Mesenchymal stem cell (in vitro differentiated cells and primary cell): ENCODE measurements around the gene FSD1.

Experiments used
- DNase-seq: peaks from one replicate; pipeline ENCODE4 v3.0.0-alpha.2; 2013
- H2AFZ ChIP-seq: one replicate; pipeline ENCODE4 v1.6.1; 2013; ENCODE audit warnings: low read depth, mild to moderate bottlenecking, control low read depth, inconsistent platforms, low read length, moderate library complexity
- H2AK5ac ChIP-seq: 2 replicates; pipeline ENCODE4 v1.6.1; 2013; ENCODE audit warnings: low read length, moderate library complexity, mild to moderate bottlenecking, inconsistent platforms; ENCODE audit not compliant: severe bottlenecking
- H2BK120ac ChIP-seq: one replicate; pipeline ENCODE4 v1.6.1; 2013; ENCODE audit warnings: low read depth, mild to moderate bottlenecking, inconsistent platforms, low read length, moderate library complexity
- H2BK12ac ChIP-seq, 2 experiments: one replicate each; pipeline ENCODE4 v1.6.1; 2013; ENCODE audit warnings: inconsistent platforms in 2 of 2, low read length in 2 of 2, mild to moderate bottlenecking in 2 of 2, moderate library complexity in 2 of 2, control low read depth in 1 of 2
- H2BK15ac ChIP-seq: one replicate; pipeline ENCODE4 v1.6.1; 2013; ENCODE audit warnings: mild to moderate bottlenecking, low read depth, inconsistent platforms; ENCODE audit not compliant: poor library complexity, severe bottlenecking
- H2BK5ac ChIP-seq: 2 replicates; pipeline ENCODE4 v1.6.1; 2013; ENCODE audit warnings: low read depth, mild to moderate bottlenecking, low read length, control low read depth, inconsistent platforms; ENCODE audit not compliant: poor library complexity, severe bottlenecking
- H3K14ac ChIP-seq, 2 experiments: one replicate each; pipeline ENCODE4 v1.6.1; 2013; ENCODE audit warnings: inconsistent platforms in 2 of 2, low read length in 2 of 2, control low read depth in 1 of 2, mild to moderate bottlenecking in 1 of 2, moderate library complexity in 1 of 2
- H3K18ac ChIP-seq, 2 experiments: one replicate each; pipeline ENCODE4 v1.6.1; 2013; ENCODE audit warnings: inconsistent platforms in 2 of 2, low read length in 2 of 2, control low read depth in 1 of 2, low read depth in 1 of 2, mild to moderate bottlenecking in 1 of 2
- H3K23ac ChIP-seq, 2 experiments: one replicate each; pipeline ENCODE4 v1.6.1; 2013; ENCODE audit warnings: inconsistent platforms in 2 of 2, low read length in 2 of 2, mild to moderate bottlenecking in 2 of 2, moderate library complexity in 2 of 2, control low read depth in 1 of 2
- H3K27ac ChIP-seq: 2 replicates; pipeline ENCODE4 v1.5.1; 2013; ENCODE audit warnings: mild to moderate bottlenecking, moderate library complexity, low read length, control low read depth, inconsistent platforms; ENCODE audit not compliant: poor library complexity, severe bottlenecking
- H3K27me3 ChIP-seq, 2 experiments: 2 replicates each; pipeline versions ENCODE4 v1.6.1 to v1.7.0; 2013; ENCODE audit warnings: low read length in 2 of 2, mild to moderate bottlenecking in 2 of 2, moderate library complexity in 2 of 2, control low read depth in 1 of 2, inconsistent platforms in 1 of 2; ENCODE audit not compliant: control insufficient read depth in 1 of 2, insufficient read depth in 1 of 2
- H3K36me3 ChIP-seq, 2 experiments: 2 replicates each; pipeline versions ENCODE4 v1.6.1 to v1.7.0; 2013; ENCODE audit warnings: low read length in 2 of 2, control low read depth in 1 of 2, inconsistent platforms in 1 of 2, low read depth in 1 of 2, mild to moderate bottlenecking in 1 of 2; ENCODE audit not compliant: insufficient read depth in 2 of 2, control insufficient read depth in 1 of 2
- H3K4ac ChIP-seq, 2 experiments: one replicate each; pipeline ENCODE4 v1.6.1; 2013; ENCODE audit warnings: inconsistent platforms in 2 of 2, low read length in 2 of 2, mild to moderate bottlenecking in 2 of 2, moderate library complexity in 2 of 2, control low read depth in 1 of 2, low read depth in 1 of 2
- H3K4me1 ChIP-seq: 2 replicates; pipeline ENCODE4 v1.6.1; 2013; ENCODE audit warnings: low read depth, low read length, control low read depth; ENCODE audit not compliant: control insufficient read depth, insufficient read depth
- H3K4me2 ChIP-seq: 2 replicates; pipeline ENCODE4 v1.6.1; 2013; ENCODE audit warnings: low read length, mild to moderate bottlenecking, inconsistent platforms; ENCODE audit not compliant: poor library complexity, severe bottlenecking
- H3K4me3 ChIP-seq, 2 experiments: 2 replicates each; pipeline versions ENCODE4 v1.5.1 to v1.7.0; 2013; ENCODE audit warnings: low read length in 2 of 2, mild to moderate bottlenecking in 2 of 2, control low read depth in 1 of 2, low read depth in 1 of 2; ENCODE audit not compliant: insufficient read depth in 1 of 2
- H3K79me1 ChIP-seq: replicated peaks from 2 replicates; pipeline ENCODE4 v1.6.1; 2013; ENCODE audit warnings: mild to moderate bottlenecking, control low read depth, low read length, inconsistent platforms; ENCODE audit not compliant: poor library complexity, severe bottlenecking
- H3K9ac ChIP-seq: 2 replicates; pipeline ENCODE4 v1.7.0; 2013; ENCODE audit warnings: mild to moderate bottlenecking, low read length, moderate library complexity
- H3K9me3 ChIP-seq: 2 replicates; pipeline ENCODE4 v1.7.0; 2013; ENCODE audit warnings: mild to moderate bottlenecking, low read length; ENCODE audit not compliant: control insufficient read depth
- H4K8ac ChIP-seq: one replicate; pipeline ENCODE4 v1.6.1; 2013; ENCODE audit warnings: inconsistent platforms, mild to moderate bottlenecking, low read length, moderate library complexity
- H4K91ac ChIP-seq: one replicate; pipeline ENCODE4 v1.6.1; 2013; ENCODE audit warnings: mild to moderate bottlenecking, low read length, inconsistent platforms
- WGBS: methylation state at CpG from one replicate; pipeline ENCODE4 v1.1.7; 2013; ENCODE audit warnings: mixed read lengths; 5-methylcytosine and 5-hydroxymethylcytosine counted together

The FSD1 gene

GRCh38 chr19:4363571-4364304, 59.3 kb downstream of the FSD1 start:
- no peak overlapping the region for H4K91ac ChIP-seq
- no peak overlapping the region for H2AFZ ChIP-seq
- no peak overlapping the region for H3K18ac ChIP-seq
- peaks cover 62% of the 10 kb centered on the region for H3K4me1 ChIP-seq
- no peaks in the 10 kb centered on the region for H3K27me3 ChIP-seq
- H3K23ac ChIP-seq: no peak overlapping the region
- H3K27ac ChIP-seq: no peak overlapping the region
- no peak overlapping the region for H3K4ac ChIP-seq
- H3K14ac ChIP-seq: no peak overlapping the region
- no peak overlapping the region for H2BK5ac ChIP-seq
- H2BK15ac ChIP-seq: no peak overlapping the region
- H3K4me2 ChIP-seq: no peak overlapping the region
- peaks cover 80 to 93% of the 10 kb centered on the region in 2 experiments for H3K36me3 ChIP-seq
- H3K9ac ChIP-seq: no peak overlapping the region
- no peak overlapping the region for H2BK12ac ChIP-seq
- peaks cover 29% of the 10 kb centered on the region for H3K79me1 ChIP-seq
- DNase-seq: no peak
- H4K8ac ChIP-seq: no peak overlapping the region
- WGBS: 97% methylated on average over 26 of the region's 26 CpGs
- no peak overlapping the region for H3K4me3 ChIP-seq
- H2AK5ac ChIP-seq: no peak overlapping the region
- H3K9me3 ChIP-seq: no peaks in the 10 kb centered on the region
- no peak overlapping the region for H2BK120ac ChIP-seq

DNA sequence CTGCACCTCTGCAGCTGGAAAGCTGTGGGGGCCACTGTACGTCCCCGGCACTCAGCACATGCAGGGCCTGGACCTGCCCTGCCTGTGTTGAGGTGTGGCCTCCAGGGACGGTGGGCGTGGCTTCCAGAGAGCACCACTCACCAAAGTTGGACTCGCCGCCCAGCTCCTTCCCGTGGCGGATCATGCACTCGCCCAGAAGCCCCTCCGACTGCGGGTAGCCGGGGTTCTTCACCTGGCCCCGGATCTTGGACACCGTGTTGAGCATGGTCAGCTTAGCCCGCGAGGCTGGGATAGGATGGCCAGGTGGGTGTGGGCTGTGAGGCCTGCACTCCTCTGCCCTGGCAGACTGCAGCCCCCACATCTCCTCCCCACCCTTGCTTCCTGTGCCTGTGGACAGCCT, 60.9 kb downstream of the FSD1 start:
- no peak for DNase-seq
- Histone ChIP-seq H2BK12ac (no peak overlapping the region), H2BK120ac (no peak overlapping the region), H3K18ac (no peak overlapping the region), H3K4me1 (peaks cover 65% of the 10 kb centered on the region), H4K8ac (no peak overlapping the region), H3K4ac (no peak overlapping the region), H3K9ac (no peak overlapping the region), H3K23ac (no peak overlapping the region), H3K79me1 (peaks cover 35% of the 10 kb centered on the region), H3K36me3 (peaks cover 64 to 83% of the 10 kb centered on the region in 2 experiments), H3K14ac (no peak overlapping the region), H2BK5ac (no peak overlapping the region), H2AK5ac (no peak overlapping the region), H3K27me3 (no peaks in the 10 kb centered on the region), H4K91ac (no peak overlapping the region), H3K27ac (no peak overlapping the region), H2BK15ac (no peak overlapping the region), H2AFZ (no peak overlapping the region), H3K4me2 (no peak overlapping the region), H3K9me3 (no peaks in the 10 kb centered on the region), H3K4me3 (peak overlapping the region in 1 of 2 experiments; percentile 7)
- 97% methylated on average over 13 of the region's 16 CpGs for WGBS

DNA sequence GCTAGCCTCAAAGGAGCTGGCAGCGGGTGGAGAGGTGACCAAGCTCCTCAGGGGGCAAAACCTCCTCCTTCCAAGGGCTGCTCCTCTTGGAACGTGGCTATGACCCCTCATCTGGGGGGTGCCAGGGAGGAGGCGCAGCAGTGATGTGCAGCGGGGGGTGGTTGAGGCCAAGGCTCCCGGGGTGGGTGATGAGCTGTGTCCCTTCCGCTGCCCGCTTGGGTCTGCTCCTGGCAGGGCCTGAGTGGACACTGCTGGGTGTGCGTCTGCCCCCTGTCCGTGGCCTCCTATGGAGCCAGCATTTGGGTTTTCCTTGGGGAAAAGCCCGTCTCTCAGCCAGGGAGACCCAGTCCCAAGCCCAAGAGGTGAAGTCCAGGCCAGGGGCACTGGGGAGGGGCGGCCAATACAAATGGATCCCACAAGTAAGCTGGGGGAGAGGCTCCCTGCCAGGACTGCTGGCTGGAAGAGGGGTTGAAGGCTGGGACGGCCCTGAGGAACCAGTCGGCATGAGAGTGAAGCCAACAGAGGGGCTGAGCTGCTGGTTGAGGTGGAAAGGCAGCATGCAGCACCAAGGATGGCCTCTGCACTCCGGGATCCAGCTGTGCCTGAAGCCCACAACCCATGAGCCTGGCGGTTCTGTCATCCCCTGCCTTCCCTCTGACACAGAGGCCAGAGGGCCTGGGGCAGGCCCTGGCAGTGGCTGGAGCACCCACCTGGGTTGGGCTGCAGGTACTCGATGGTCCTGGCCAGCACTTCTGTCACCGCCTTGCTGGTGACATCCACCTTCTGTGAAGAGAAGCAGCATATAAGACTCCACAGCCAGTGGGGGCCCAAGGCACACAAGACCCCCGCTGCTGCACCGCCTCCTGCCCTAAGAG, 61.6 kb downstream of the FSD1 start:
- 96% methylated on average over 19 of the region's 19 CpGs for WGBS
- H3K14ac ChIP-seq: no peak overlapping the region

GRCh38 chr19:4366666-4367335, 62.4 kb downstream of the FSD1 start:
- H3K4me1 ChIP-seq: peaks cover 65% of the 10 kb centered on the region
- H2BK120ac ChIP-seq: no peak overlapping the region
- H2BK15ac ChIP-seq: no peak overlapping the region
- no peak overlapping the region for H2BK12ac ChIP-seq
- H3K4me3 ChIP-seq: no peak overlapping the region
- H4K91ac ChIP-seq: peak overlapping the region; percentile 36
- no peak overlapping the region for H3K4ac ChIP-seq
- H3K79me1 ChIP-seq: peaks cover 39% of the 10 kb centered on the region
- no peak overlapping the region for H3K9ac ChIP-seq
- H2BK5ac ChIP-seq: no peak overlapping the region
- H2AK5ac ChIP-seq: no peak overlapping the region
- H4K8ac ChIP-seq: no peak overlapping the region
- DNase-seq: no peak
- no peak overlapping the region for H3K27ac ChIP-seq
- no peak overlapping the region for H3K4me2 ChIP-seq
- H3K14ac ChIP-seq: no peak overlapping the region
- peaks cover 62 to 78% of the 10 kb centered on the region in 2 experiments for H3K36me3 ChIP-seq
- 96% methylated on average over 14 of the region's 16 CpGs for WGBS
- no peak overlapping the region for H3K23ac ChIP-seq
- no peak overlapping the region for H2AFZ ChIP-seq
- H3K18ac ChIP-seq: no peak overlapping the region
- no peaks in the 10 kb centered on the region for H3K9me3 ChIP-seq
- H3K27me3 ChIP-seq: no peaks in the 10 kb centered on the region

More for the DNA sequence above, 61.6 kb downstream of the FSD1 start:
- no peak overlapping the region for H4K91ac ChIP-seq
- peaks cover 62 to 79% of the 10 kb centered on the region in 2 experiments for H3K36me3 ChIP-seq
- H3K79me1 ChIP-seq: peaks cover 39% of the 10 kb centered on the region
- H2BK15ac ChIP-seq: no peak overlapping the region
- no peak overlapping the region for H2BK12ac ChIP-seq
- no peak overlapping the region for H3K27ac ChIP-seq
- H2AFZ ChIP-seq: no peak overlapping the region
- no peaks in the 10 kb centered on the region for H3K9me3 ChIP-seq
- H3K27me3 ChIP-seq: no peaks in the 10 kb centered on the region
- H2AK5ac ChIP-seq: no peak overlapping the region
- H3K4ac ChIP-seq: no peak overlapping the region
- no peak for DNase-seq
- H2BK5ac ChIP-seq: no peak overlapping the region
- peaks cover 65% of the 10 kb centered on the region for H3K4me1 ChIP-seq
- H3K23ac ChIP-seq: no peak overlapping the region
- no peak overlapping the region for H3K4me2 ChIP-seq
- no peak overlapping the region for H3K4me3 ChIP-seq
- no peak overlapping the region for H3K18ac ChIP-seq
- no peak overlapping the region for H4K8ac ChIP-seq
- H3K9ac ChIP-seq: no peak overlapping the region
- no peak overlapping the region for H2BK120ac ChIP-seq
